Heart left ventricle (tissue), 16 donors: ENCODE data around the gene CYB561D1. TPM values are rescaled to one million over a fixed set of nuclear protein-coding genes. Genes with fewer than 3 reads are reported as not detected.

Experiments used
- ATAC-seq, 4 donors: fragments of 200-7000 bp; cut with Tn5 transposase; one replicate each; pipeline ENCODE4 v1.9.1; 2020 to 2022; ENCODE audit warnings: moderate library complexity in 4 of 4, mild to moderate bottlenecking in 3 of 4, moderate number of reproducible peaks in 1 of 4
- DNase-seq, 5 donors: peaks; one replicate each; pipeline ENCODE4 v3.0.0-alpha.2; 2020
- H3K27ac ChIP-seq, 12 donors: fragments of 200-600 bp; sonication (generic) in 4 of 12; one replicate each; pipeline versions ENCODE4 v1.5.0 to v1.8.0; 2016 to 2022; ENCODE audit warnings: mild to moderate bottlenecking in 2 of 12
- H3K27me3 ChIP-seq, 9 donors: fragments of 200-600 bp; sonication (generic) in 2 of 9; one replicate each; pipeline versions ENCODE4 v1.5.1 to v1.8.0; 2016 to 2022; ENCODE audit warnings: mild to moderate bottlenecking in 3 of 9
- H3K36me3 ChIP-seq, 9 donors: fragments of 200-600 bp; sonication (generic) in 2 of 9; one replicate each; pipeline versions ENCODE4 v1.5.0 to v1.8.0; 2018 to 2022; ENCODE audit warnings: mild to moderate bottlenecking in 2 of 9
- H3K4me1 ChIP-seq, 12 donors: fragments of 200-600 bp; sonication (generic) in 4 of 12; one replicate each; pipeline versions ENCODE4 v1.5.0 to v1.8.0; 2016 to 2022; ENCODE audit warnings: mild to moderate bottlenecking in 3 of 12
- H3K4me3 ChIP-seq, 12 donors: fragments of 200-600 bp; sonication (generic) in 4 of 12; one replicate each; pipeline versions ENCODE4 v1.5.0 to v1.8.0; 2017 to 2022; ENCODE audit warnings: mild to moderate bottlenecking in 9 of 12, moderate library complexity in 4 of 12
- H3K9me3 ChIP-seq, 12 donors: fragments of 200-600 bp; sonication (generic) in 4 of 12; one replicate each; pipeline versions ENCODE4 v1.5.0 to v1.8.0; 2016 to 2022; ENCODE audit warnings: mild to moderate bottlenecking in 1 of 12
- CTCF ChIP-seq, 12 donors: fragments of 200-600 bp; sonication (generic) in 4 of 12; IDR thresholded peaks; one replicate each; pipeline versions ENCODE4 v1.5.0 to v1.8.0; 2018 to 2022; ENCODE audit warnings: antibody characterized with exemption in 12 of 12, mild to moderate bottlenecking in 5 of 12
- POLR2A ChIP-seq, 2 donors: fragments of 450-650 bp; IDR thresholded peaks; one replicate each; pipeline ENCODE4 v1.6.1; 2017; ENCODE audit warnings: antibody characterized with exemption in 2 of 2, mild to moderate bottlenecking in 2 of 2, moderate library complexity in 2 of 2
- WGBS, 4 donors: extraction: QIAGEN DNeasy Blood & Tissue Kit in 2 of 4; methylation state at CpG; one replicate each; pipeline versions ENCODE4 v1.1.5 to v1.1.7; 2013 to 2018; 5-methylcytosine and 5-hydroxymethylcytosine counted together
- intact Hi-C, 10 donors: fragments of 100-400 bp; cut with DNase I; formaldehyde crosslinking; loops; one replicate each; pipeline versions ENCODE4 v1.11.1 to v1.14.2; 2022
- polyA plus RNA-seq, 2 donors: library from polyadenylated mRNA; stranded (reverse); fragments of 200-250 nt; gene quantifications; one replicate each; pipeline ENCODE4 v1.2.3, GENCODE V29; 2013
- total RNA-seq, 9 donors: library from RNA; depleted of rRNA in 2 of 9; stranded (reverse); fragments of >200 nt in 2 of 9; fragmentation: NEBNext Ultra II Directional in 3 of 9; extraction: Animal tissue kit (Norgen Biotek cat#: 25700) in 3 of 9; gene quantifications; one replicate each; pipeline versions ENCODE4 v1.1.0 to v1.2.4, GENCODE V29; 2016 to 2023
- donor health status: ischemic (EF 13 %, LVEDD 7.1; RV severe dilation, severe dysfunction).
- donor health status: healthy with polysubstance abuse.
- donor health status: DM: no; HTN: yes; CAD: no.
- donor health status: DM: no; HTN: no; CAD: no.
- donor health status: ischemic (EF 25% LVEDD 6.9; RV normal size, moderate dysfunction).
- donor health status: ischemic (EF 25% LVEDD 5.7; RV mildly dilated, moderate dysfunction).
- donor health status: healthy.
- donor health status: DM: yes; HTN: yes; CAD: no.
- donor health status: ischemic (EF 35%, LVEDD 5.7; RV mildly dilated, moderate dysfunction).
- donor health status: nonischemic (EF 11% LVEDD 7.7; RV severe dilation, severe dysfunction).
- donor health status: DM: yes; HTN: yes; CAD: no.
- donor health status: PGD.
- donor health status: ischemic (EF 29% LVEDD 5.4; RV normal size, mild dysfunction).
- donor health status: nonischemic (EF 23%, LVEDD 6.1; RV moderate dilation, normal function).

Gene CYB561D1
- total and polyA plus RNA-seq, 11 donors: 2.1 to 8.4 (median 5.1) TPM

- ATAC-seq: no peak
- intact Hi-C loops: no loop called here
- no peak for TF ChIP-seq CTCF (IDR thresholded peaks at IDR 0.05)
These were observed 17.1 kb upstream of the CYB561D1 start for GRCh38 chr1:109476825-109477224.

GRCh38 chr1:109477821-109478220, 16.1 kb upstream of the CYB561D1 start:
- peak in 1 of 5 donors; percentile 9 for DNase-seq
- Histone ChIP-seq H3K36me3 (peaks cover 0 to 27% (median 10%) of the 10 kb centered on the region in 9 donors), H3K4me1 (peaks cover under 1 to 23% (median 5%) of the 10 kb centered on the region in 12 donors), H3K27ac (no peak overlapping the region), H3K27me3 (peaks cover 0 to 5% (median 0%) of the 10 kb centered on the region in 9 donors), H3K4me3 (no peak overlapping the region), H3K9me3 (no peaks in the 10 kb centered on the region)
- peak in 1 of 4 donors; percentile 17 for ATAC-seq
- WGBS, 4 donors: 65 to 83% (median 78%) methylated on average over 3 to 6 of the region's 6 CpGs
- TF ChIP-seq POLR2A (IDR thresholded peaks at IDR 0.05) (no peak), CTCF (IDR thresholded peaks at IDR 0.05) (no peak)
- intact Hi-C loops: no loop called here

More at GRCh38 chr1:109476825-109477224, 17.1 kb upstream of the CYB561D1 start:
- 91 to 96% (median 95%) methylated on average over 8 of the region's 8 CpGs for WGBS, 4 donors
- H3K36me3 ChIP-seq: peaks cover 0 to 27% (median 10%) of the 10 kb centered on the region in 9 donors
- no peaks in the 10 kb centered on the region for H3K9me3 ChIP-seq
- peak in 1 of 5 donors; percentile 7 for DNase-seq
- peaks cover 0 to 14% (median 0%) of the 10 kb centered on the region in 9 donors for H3K27me3 ChIP-seq
- H3K27ac ChIP-seq: no peak overlapping the region
- no peak overlapping the region for H3K4me3 ChIP-seq
- peaks cover 0 to 21% (median 5%) of the 10 kb centered on the region in 12 donors for H3K4me1 ChIP-seq

- no peak overlapping the region for H3K4me3 ChIP-seq
- H3K27me3 ChIP-seq: peaks cover 0 to 3% (median 0%) of the 10 kb centered on the region in 9 donors
- intact Hi-C loops: no loop called here
- no peak for TF ChIP-seq CTCF (IDR thresholded peaks at IDR 0.05)
- no peak for TF ChIP-seq POLR2A (IDR thresholded peaks at IDR 0.05)
- H3K9me3 ChIP-seq: no peaks in the 10 kb centered on the region
- ATAC-seq (no peak), DNase-seq (peak in 1 of 5 donors; percentile 10)
- peaks cover 0 to 27% (median 10%) of the 10 kb centered on the region in 9 donors for H3K36me3 ChIP-seq
- 46 to 54% (median 51%) methylated on average over 7 of the region's 7 CpGs for WGBS, 4 donors
- H3K4me1 ChIP-seq: peaks cover 0 to 22% (median 7%) of the 10 kb centered on the region in 12 donors
- no peak overlapping the region for H3K27ac ChIP-seq
These were observed 15.1 kb upstream of the CYB561D1 start for GRCh38 chr1:109478806-109479205.

- TF ChIP-seq POLR2A (IDR thresholded peaks at IDR 0.05): no peak
- no peak for TF ChIP-seq CTCF (IDR thresholded peaks at IDR 0.05)
- Histone ChIP-seq H3K36me3 (peaks cover 0 to 27% (median 10%) of the 10 kb centered on the region in 9 donors), H3K4me1 (peaks cover 0 to 21% (median 8%) of the 10 kb centered on the region in 12 donors), H3K9me3 (no peaks in the 10 kb centered on the region), H3K27me3 (peaks cover 0 to 3% (median 0%) of the 10 kb centered on the region in 9 donors), H3K4me3 (no peak overlapping the region), H3K27ac (no peak overlapping the region)
- intact Hi-C loops: no loop called here
- DNase-seq (peak in 1 of 5 donors; percentile 16), ATAC-seq (no peak)
- 67 to 75% (median 70%) methylated on average over 5 of the region's 5 CpGs for WGBS, 4 donors
These were observed 14.6 kb upstream of the CYB561D1 start for GRCh38 chr1:109479311-109479710.
